ENCODE results near the gene ENHO. TPM values are rescaled to one million over a fixed set of nuclear protein-coding genes. Genes with fewer than 3 reads are reported as not detected.

Gene ENHO
- total RNA-seq, 1 donor from 2014 or later, result not detected

- Histone ChIP-seq H3K27ac (no peak overlapping the region), H3K4me3 (no peak overlapping the region), H3K9me3 (no peaks in the 10 kb centered on the region), H3K4me1 (peaks cover 13% of the 10 kb centered on the region), H3K27me3 (no peaks in the 10 kb centered on the region), H3K36me3 (peaks cover 0 to 5% of the 10 kb centered on the region in 2 donors)
- intact Hi-C loops (cut with DNase I), result no loop called here
- TF ChIP-seq CTCF (IDR thresholded peaks at IDR 0.05) (no peak), POLR2A (IDR thresholded peaks at IDR 0.05) (no peak), POLR2AphosphoS5 (IDR thresholded peaks at IDR 0.05; ENCODE audit: insufficient read depth in 1 of 2, low read depth in 1 of 2) (no peak)
- DNase-seq (ENCODE audit: extremely low spot score in 2 of 2), result no peak
These were observed 41.8 kb upstream of the ENHO start for GRCh38 chr9:34564617-34565016.

GRCh38 chr9:34563262-34563661 is 40.5 kb upstream of the ENHO start:
- H3K4me3 ChIP-seq, result no peak overlapping the region

GRCh38 chr9:34562135-34562745 is 39.5 kb upstream of the ENHO start:
- DNase-seq (ENCODE audit: extremely low spot score in 2 of 2), result no peak
- H3K9me3 ChIP-seq, result no peaks in the 10 kb centered on the region
- TF ChIP-seq CTCF (IDR thresholded peaks at IDR 0.05) (no peak), POLR2AphosphoS5 (IDR thresholded peaks at IDR 0.05; ENCODE audit: insufficient read depth in 1 of 2, low read depth in 1 of 2) (no peak), POLR2A (IDR thresholded peaks at IDR 0.05) (no peak)
- H3K27ac ChIP-seq, result no peak overlapping the region
- H3K4me1 ChIP-seq, result peaks cover 22% of the 10 kb centered on the region
- no peaks in the 10 kb centered on the region for H3K27me3 ChIP-seq
- H3K4me3 ChIP-seq, result no peak overlapping the region
- H3K36me3 ChIP-seq, result peaks cover 0 to 5% of the 10 kb centered on the region in 2 donors
- intact Hi-C loops (cut with DNase I), result no loop called here

More at GRCh38 chr9:34563262-34563661, 40.5 kb upstream of the ENHO start:
- TF ChIP-seq POLR2A (IDR thresholded peaks at IDR 0.05) (no peak), CTCF (IDR thresholded peaks at IDR 0.05) (no peak), POLR2AphosphoS5 (IDR thresholded peaks at IDR 0.05; ENCODE audit: insufficient read depth in 1 of 2, low read depth in 1 of 2) (no peak)
- H3K27ac ChIP-seq, result no peak overlapping the region
- H3K36me3 ChIP-seq, result peaks cover 0 to 5% of the 10 kb centered on the region in 2 donors
- H3K4me1 ChIP-seq, result peaks cover 22% of the 10 kb centered on the region
- no peaks in the 10 kb centered on the region for H3K27me3 ChIP-seq
- H3K9me3 ChIP-seq, result no peaks in the 10 kb centered on the region
- intact Hi-C loops (cut with DNase I), result no loop called here
- DNase-seq (ENCODE audit: extremely low spot score in 2 of 2), result no peak

- Histone ChIP-seq H3K4me1 (peaks cover 22% of the 10 kb centered on the region), H3K4me3 (no peak overlapping the region), H3K9me3 (no peaks in the 10 kb centered on the region), H3K36me3 (peaks cover 0 to 5% of the 10 kb centered on the region in 2 donors), H3K27ac (peak overlapping the region; percentile 66), H3K27me3 (no peaks in the 10 kb centered on the region)
- TF ChIP-seq POLR2AphosphoS5 (IDR thresholded peaks at IDR 0.05; ENCODE audit: insufficient read depth in 1 of 2, low read depth in 1 of 2), result no peak
- intact Hi-C loops (cut with DNase I), result no loop called here
- DNase-seq (ENCODE audit: extremely low spot score in 2 of 2), result no peak
These were observed 37.9 kb upstream of the ENHO start for GRCh38 chr9:34560599-34561214.

- Histone ChIP-seq H3K27me3 (no peaks in the 10 kb centered on the region), H3K4me3 (peak overlapping the region in 1 of 2 donors; percentile 31), H3K4me1 (peaks cover 30% of the 10 kb centered on the region), H3K27ac (peak overlapping the region; percentile 66), H3K36me3 (peaks cover 0 to 5% of the 10 kb centered on the region in 2 donors), H3K9me3 (no peaks in the 10 kb centered on the region)
- DNase-seq (ENCODE audit: extremely low spot score in 2 of 2), result no peak
- no peak for TF ChIP-seq POLR2AphosphoS5 (IDR thresholded peaks at IDR 0.05; ENCODE audit: insufficient read depth in 1 of 2, low read depth in 1 of 2)
- TF ChIP-seq POLR2A (IDR thresholded peaks at IDR 0.05), result peak in 1 of 2 donors; percentile 15
- intact Hi-C loops (cut with DNase I), result no loop called here
These were observed 37.0 kb upstream of the ENHO start for GRCh38 chr9:34559624-34560455.

Data from vagina (tissue), 2 donors.